Measurements from ENCODE around the gene IQCE. TPM values are rescaled to one million over a fixed set of nuclear protein-coding genes. Genes with fewer than 3 reads are reported as not detected.

Gene IQCE
- total RNA-seq, 1 experiment from 2014 or later: 44.8 TPM

GRCh38 chr7:2566348-2566889 is 7.6 kb downstream of the IQCE start:
- ChIA-PET POLR2A (interaction anchor here (0.6 to 0.7 kb wide), 3 partner anchors 8 to 43 kb away, joined by 3 to 10 read pairs (median 9); no protein-coding TSS in a partner anchor), CTCF (interaction anchor here (0.6 to 0.7 kb wide), 2 partner anchors 31 to 63 kb away, joined by 3 to 4 read pairs; no protein-coding TSS in a partner anchor)
- peaks cover 6% of the 10 kb centered on the region; the same call in 1 of the 2 replicates for H3K4me1 ChIP-seq (ENCODE audit: control insufficient read depth, insufficient read depth, low read length)
- DNase-seq (ENCODE audit: low read depth, low spot score) (no peak), ATAC-seq (no peak)
- no peak overlapping the region for H3K27ac ChIP-seq (ENCODE audit: low read length)
- no peak overlapping the region for H3K4me3 ChIP-seq (ENCODE audit: low read depth in 2 of 2, low read length in 2 of 2)
- in situ Hi-C loops (cut with HindIII; ENCODE audit: low pct_unique_long_range_greater_than_20kb, low sequenced_read_pairs) (no loop called here), intact Hi-C loops (cut with micrococcal nuclease; ENCODE audit: unreplicated experiment) (no loop called here)
- BruUV-seq (replicated peaks): no TSS peak
- H3K9me3 ChIP-seq (ENCODE audit: control insufficient read depth, insufficient read depth, low read depth, low read length): no peaks in the 10 kb centered on the region
- TF ChIP-seq SIN3A (IDR thresholded peaks at IDR 0.05; ENCODE audit: borderline replicate concordance, insufficient read depth, low read depth, low read length) (no peak), POLR2AphosphoS5 (IDR thresholded peaks at IDR 0.05; ENCODE audit: low read depth, low read length) (no peak), TCF7L2 (IDR thresholded peaks at IDR 0.05; ENCODE audit: low read depth, low read length) (no peak)
- TF ChIP-seq, protein P1, sequence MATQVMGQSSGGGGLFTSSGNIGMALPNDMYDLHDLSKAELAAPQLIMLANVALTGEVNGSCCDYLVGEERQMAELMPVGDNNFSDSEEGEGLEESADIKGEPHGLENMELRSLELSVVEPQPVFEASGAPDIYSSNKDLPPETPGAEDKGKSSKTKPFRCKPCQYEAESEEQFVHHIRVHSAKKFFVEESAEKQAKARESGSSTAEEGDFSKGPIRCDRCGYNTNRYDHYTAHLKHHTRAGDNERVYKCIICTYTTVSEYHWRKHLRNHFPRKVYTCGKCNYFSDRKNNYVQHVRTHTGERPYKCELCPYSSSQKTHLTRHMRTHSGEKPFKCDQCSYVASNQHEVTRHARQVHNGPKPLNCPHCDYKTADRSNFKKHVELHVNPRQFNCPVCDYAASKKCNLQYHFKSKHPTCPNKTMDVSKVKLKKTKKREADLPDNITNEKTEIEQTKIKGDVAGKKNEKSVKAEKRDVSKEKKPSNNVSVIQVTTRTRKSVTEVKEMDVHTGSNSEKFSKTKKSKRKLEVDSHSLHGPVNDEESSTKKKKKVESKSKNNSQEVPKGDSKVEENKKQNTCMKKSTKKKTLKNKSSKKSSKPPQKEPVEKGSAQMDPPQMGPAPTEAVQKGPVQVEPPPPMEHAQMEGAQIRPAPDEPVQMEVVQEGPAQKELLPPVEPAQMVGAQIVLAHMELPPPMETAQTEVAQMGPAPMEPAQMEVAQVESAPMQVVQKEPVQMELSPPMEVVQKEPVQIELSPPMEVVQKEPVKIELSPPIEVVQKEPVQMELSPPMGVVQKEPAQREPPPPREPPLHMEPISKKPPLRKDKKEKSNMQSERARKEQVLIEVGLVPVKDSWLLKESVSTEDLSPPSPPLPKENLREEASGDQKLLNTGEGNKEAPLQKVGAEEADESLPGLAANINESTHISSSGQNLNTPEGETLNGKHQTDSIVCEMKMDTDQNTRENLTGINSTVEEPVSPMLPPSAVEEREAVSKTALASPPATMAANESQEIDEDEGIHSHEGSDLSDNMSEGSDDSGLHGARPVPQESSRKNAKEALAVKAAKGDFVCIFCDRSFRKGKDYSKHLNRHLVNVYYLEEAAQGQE (IDR thresholded peaks at IDR 0.05; ENCODE audit: insufficient read depth in 1 of 2, low read depth in 2 of 2, low read length in 1 of 2): no peak
- TF ChIP-seq, protein P2, sequence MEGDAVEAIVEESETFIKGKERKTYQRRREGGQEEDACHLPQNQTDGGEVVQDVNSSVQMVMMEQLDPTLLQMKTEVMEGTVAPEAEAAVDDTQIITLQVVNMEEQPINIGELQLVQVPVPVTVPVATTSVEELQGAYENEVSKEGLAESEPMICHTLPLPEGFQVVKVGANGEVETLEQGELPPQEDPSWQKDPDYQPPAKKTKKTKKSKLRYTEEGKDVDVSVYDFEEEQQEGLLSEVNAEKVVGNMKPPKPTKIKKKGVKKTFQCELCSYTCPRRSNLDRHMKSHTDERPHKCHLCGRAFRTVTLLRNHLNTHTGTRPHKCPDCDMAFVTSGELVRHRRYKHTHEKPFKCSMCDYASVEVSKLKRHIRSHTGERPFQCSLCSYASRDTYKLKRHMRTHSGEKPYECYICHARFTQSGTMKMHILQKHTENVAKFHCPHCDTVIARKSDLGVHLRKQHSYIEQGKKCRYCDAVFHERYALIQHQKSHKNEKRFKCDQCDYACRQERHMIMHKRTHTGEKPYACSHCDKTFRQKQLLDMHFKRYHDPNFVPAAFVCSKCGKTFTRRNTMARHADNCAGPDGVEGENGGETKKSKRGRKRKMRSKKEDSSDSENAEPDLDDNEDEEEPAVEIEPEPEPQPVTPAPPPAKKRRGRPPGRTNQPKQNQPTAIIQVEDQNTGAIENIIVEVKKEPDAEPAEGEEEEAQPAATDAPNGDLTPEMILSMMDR (IDR thresholded peaks at IDR 0.05): no peak
- no peaks in the 10 kb centered on the region for H3K27me3 ChIP-seq (ENCODE audit: control insufficient read depth, insufficient read depth, low read length)
- H3K36me3 ChIP-seq (ENCODE audit: control insufficient read depth, insufficient read depth, low read length): no peaks in the 10 kb centered on the region; the same call in 1 of the 2 replicates

- Histone ChIP-seq H3K27me3 (ENCODE audit: control insufficient read depth, insufficient read depth, low read length) (no peaks in the 10 kb centered on the region), H3K36me3 (ENCODE audit: control insufficient read depth, insufficient read depth, low read length) (no peaks in the 10 kb centered on the region; the same call in 1 of the 2 replicates), H3K27ac (ENCODE audit: low read length) (no peak overlapping the region), H3K4me1 (ENCODE audit: control insufficient read depth, insufficient read depth, low read length) (peaks cover 6% of the 10 kb centered on the region; the same call in 1 of the 2 replicates), H3K4me3 (ENCODE audit: low read depth in 2 of 2, low read length in 2 of 2) (no peak overlapping the region), H3K9me3 (ENCODE audit: control insufficient read depth, insufficient read depth, low read depth, low read length) (no peaks in the 10 kb centered on the region)
- ChIA-PET CTCF (interaction anchor here (0.6 kb wide), 1 partner anchor 31 kb away, joined by 4 read pairs; no protein-coding TSS in a partner anchor), POLR2A (interaction anchor here (0.6 kb wide), 1 partner anchor 29 kb away, joined by 10 read pairs; no protein-coding TSS in a partner anchor)
- intact Hi-C loops (cut with micrococcal nuclease; ENCODE audit: unreplicated experiment): no loop called here
- in situ Hi-C loops (cut with HindIII; ENCODE audit: low pct_unique_long_range_greater_than_20kb, low sequenced_read_pairs): no loop called here
- DNase-seq (ENCODE audit: low read depth, low spot score) (no peak), ATAC-seq (0 out of 2 replicates have a peak, but pooled peaks have one; percentile 19)
- no peak for TF ChIP-seq SIN3A (IDR thresholded peaks at IDR 0.05; ENCODE audit: borderline replicate concordance, insufficient read depth, low read depth, low read length)
- TF ChIP-seq, protein P1 (IDR thresholded peaks at IDR 0.05; ENCODE audit: insufficient read depth in 1 of 2, low read depth in 2 of 2, low read length in 1 of 2): no peak
- TF ChIP-seq, protein P2 (IDR thresholded peaks at IDR 0.05): no peak
- no peak for TF ChIP-seq TCF7L2 (IDR thresholded peaks at IDR 0.05; ENCODE audit: low read depth, low read length)
- TF ChIP-seq POLR2AphosphoS5 (IDR thresholded peaks at IDR 0.05; ENCODE audit: low read depth, low read length): no peak
- BruUV-seq (replicated peaks): no TSS peak
Measured at GRCh38 chr7:2566890-2567678, 8.3 kb downstream of the IQCE start.
